ENCODE results near the gene IL17REL.

GRCh38 chr22:49968313-49968830, 44.2 kb downstream of the IL17REL start:
- TF ChIP-seq, protein P1, sequence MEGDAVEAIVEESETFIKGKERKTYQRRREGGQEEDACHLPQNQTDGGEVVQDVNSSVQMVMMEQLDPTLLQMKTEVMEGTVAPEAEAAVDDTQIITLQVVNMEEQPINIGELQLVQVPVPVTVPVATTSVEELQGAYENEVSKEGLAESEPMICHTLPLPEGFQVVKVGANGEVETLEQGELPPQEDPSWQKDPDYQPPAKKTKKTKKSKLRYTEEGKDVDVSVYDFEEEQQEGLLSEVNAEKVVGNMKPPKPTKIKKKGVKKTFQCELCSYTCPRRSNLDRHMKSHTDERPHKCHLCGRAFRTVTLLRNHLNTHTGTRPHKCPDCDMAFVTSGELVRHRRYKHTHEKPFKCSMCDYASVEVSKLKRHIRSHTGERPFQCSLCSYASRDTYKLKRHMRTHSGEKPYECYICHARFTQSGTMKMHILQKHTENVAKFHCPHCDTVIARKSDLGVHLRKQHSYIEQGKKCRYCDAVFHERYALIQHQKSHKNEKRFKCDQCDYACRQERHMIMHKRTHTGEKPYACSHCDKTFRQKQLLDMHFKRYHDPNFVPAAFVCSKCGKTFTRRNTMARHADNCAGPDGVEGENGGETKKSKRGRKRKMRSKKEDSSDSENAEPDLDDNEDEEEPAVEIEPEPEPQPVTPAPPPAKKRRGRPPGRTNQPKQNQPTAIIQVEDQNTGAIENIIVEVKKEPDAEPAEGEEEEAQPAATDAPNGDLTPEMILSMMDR (IDR thresholded peaks at IDR 0.05), result no peak
- no peak for TF ChIP-seq POLR2A (IDR thresholded peaks at IDR 0.05)

All from lower leg skin (tissue), 3 donors.